Stimulated activated CD4-positive, alpha-beta T cell treated with anti-CD3 and anti-CD28 coated beads, TNF-alpha, amount 100 ng/mL, for 48 hours (primary cell): ENCODE results near the gene NCOR2.

ENCODE experiments used
- DNase-seq, 3 donors: peaks; one replicate each; pipeline ENCODE4 v3.0.0-alpha.2; 2020; ENCODE audit warnings: low read depth in 3 of 3

Gene NCOR2

DNA sequence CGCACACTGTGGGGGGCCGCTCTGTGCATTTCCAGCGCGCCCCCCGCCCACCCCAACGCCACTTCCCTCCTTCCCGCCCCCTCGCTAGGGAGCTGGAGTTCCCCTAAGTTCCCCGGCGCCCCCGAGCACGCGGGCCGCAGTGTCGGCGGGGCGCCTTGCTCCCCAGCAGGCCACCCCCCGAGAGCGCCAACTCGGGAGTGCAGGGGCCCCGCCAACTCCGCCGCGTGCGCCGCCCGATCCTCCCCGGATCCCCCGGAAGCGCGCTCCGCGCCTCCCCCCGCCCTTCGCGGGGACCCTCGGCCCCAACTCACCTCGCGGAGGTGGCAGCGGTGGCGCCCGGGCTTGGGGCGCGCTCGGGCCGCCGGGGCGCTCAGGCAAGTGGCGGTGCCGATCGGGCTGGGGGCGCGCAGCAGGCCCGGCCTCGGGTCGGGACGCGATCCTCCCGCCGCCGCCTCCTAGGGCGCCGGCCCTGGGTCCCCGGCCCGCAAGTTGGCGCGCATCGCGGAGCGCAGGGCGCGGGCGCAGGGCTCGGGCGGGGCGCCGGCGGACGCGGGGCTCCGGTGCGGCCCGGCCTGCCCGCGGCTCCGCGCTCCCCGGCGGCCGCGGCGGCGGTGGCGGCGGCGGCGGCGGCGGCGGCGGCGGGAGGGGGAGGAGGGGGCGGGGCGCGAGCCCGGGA lies at the start of gene NCOR2:
NCOR2 (minus strand) TSS at position 616 of the 676 bp plus-strand sequence. CDS start 72,361 bp downstream, outside the sequence.
- peak in 1 of 3 donors; percentile 34 for DNase-seq

DNA sequence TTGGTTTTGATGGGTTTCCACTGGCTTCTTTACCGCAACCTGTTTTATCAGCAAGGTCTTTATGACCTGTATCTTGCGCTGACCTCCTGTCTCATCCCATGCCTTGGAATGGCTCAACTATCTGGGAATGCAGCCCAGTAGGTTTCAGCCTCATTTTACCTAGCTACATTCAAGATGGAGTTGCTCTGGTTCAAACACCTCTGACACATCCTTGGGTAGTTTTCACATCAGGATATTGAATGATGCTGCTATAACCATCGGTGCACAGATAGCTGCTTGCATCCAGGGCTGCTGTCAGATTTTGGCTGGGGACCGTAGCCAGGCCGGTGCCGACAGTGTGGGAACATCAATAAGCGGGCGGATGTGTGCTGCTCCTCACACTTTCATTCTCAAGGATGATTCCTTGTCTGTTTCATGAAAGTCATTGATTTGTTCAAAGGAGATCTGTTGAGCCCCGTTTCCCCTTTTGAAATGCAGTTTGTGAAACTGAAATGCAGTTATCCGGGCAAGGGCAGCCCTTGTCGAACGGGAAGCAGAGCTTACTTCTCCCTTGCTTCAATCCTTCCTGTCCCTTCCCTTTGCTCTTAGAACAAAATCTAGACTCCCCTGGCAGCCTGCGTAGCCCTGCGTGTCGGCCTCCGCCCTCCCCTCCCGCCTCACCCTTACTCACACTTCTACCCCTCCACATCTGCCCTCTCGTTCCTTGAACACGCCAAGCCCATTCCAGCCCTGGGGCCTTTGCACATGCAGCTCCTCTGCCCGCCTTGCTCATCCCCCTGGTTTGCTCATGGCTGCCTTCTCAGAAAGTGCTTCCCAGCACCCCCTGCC lies 49.2 kb upstream of the NCOR2 start:
- no peak for DNase-seq

GRCh38 chr12:124614512-124615292 lies 47.3 kb upstream of the NCOR2 start:
- no peak for DNase-seq

DNA sequence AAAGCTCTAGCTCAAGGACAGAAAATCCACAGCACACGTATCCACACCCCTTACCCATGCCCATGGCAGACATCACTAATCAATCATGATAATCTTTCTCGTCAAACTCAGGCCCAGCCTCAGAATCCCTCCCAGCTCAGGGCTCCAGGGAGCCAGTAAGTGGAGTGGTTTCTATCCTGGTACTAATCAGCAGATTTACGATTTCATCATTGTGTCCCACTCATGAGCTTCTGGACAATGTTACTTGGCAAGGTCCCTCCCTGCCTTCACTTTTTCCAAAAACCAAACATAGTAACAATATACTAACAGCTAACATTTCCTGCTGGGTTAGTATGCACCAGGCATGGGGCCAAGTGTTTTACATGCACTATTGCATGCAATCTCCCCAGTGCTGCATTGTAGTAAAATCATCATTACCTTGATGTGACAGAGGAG lies 45.8 kb upstream of the NCOR2 start:
- DNase-seq: no peak

- no peak for DNase-seq
Observed at GRCh38 chr12:124612410-124612680, 44.9 kb upstream of the NCOR2 start.

GRCh38 chr12:124611559-124612409 lies 44.4 kb upstream of the NCOR2 start:
- DNase-seq: no peak

DNA sequence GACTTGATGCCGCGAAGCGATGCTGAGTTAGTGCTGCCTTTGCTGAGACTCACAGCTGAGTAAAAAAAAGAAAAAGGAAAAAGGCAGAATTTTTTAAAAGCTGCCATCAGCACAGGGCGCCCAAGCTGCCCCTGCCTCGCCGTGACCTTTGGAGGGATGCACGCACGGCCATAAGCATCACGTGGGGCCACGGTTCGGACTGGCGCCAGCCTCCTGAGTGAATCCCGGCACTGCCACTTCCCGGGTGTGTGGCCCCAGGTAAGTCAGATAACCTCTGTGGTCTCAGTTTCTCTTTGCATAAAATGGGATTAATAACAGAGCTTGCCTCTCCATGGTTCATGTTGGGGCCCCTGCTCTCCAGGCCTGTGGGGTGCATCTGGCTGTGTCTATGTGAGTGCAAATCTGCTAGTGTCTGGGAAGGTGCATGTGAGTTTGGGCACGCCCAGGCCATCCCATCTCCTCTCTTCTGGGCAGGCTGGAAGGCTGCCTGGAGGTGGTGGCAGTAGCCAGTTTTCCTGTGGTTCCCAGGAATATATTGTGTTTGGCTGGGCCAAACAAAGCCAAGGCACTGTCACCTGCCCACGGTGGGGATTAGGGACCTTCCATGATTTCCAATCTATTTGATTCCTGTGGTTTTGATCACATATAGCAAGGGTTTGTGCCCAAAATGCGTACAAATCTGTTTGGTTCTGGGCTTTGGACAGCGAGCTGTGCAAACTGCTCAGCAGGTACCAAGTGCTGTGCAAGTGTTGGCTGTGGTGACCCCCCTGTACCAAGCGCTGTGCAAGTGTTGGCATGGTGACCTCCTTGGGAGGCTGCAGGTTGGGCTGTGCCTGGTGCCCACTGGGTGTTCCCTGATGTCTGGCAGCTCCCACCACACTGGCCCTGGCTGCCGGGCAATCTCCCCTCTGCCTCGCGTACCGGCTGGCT lies 43.5 kb upstream of the NCOR2 start:
- no peak for DNase-seq

DNA sequence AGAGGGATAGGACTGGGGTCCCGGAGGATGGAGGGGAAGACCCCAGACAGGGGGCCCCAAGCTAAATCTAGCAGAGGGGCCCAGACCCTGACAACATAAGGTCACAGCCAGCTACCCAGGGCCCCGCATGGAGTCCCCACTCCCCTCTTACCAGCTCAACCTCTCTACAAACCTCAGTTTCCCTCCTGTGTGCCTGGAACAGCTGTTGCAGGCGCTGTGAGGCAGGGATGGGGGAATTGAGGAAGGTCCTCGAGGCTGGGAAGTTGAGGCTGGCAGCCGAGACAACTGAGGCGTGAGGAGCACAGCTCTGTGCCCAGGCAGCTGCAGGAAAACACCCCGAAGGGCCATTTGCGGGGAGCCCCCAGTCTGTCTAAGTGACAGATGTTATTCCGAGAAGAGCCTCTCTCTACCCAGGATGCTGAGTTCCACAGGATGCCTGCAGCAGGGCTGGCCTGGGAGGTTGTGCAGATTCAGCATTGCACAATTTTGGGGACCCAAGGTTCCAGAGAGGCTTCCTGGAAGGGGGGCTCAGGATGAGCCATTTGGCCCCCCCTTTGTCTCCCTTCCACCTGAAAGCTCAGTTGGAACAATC lies 42.7 kb upstream of the NCOR2 start:
- DNase-seq: no peak

DNA sequence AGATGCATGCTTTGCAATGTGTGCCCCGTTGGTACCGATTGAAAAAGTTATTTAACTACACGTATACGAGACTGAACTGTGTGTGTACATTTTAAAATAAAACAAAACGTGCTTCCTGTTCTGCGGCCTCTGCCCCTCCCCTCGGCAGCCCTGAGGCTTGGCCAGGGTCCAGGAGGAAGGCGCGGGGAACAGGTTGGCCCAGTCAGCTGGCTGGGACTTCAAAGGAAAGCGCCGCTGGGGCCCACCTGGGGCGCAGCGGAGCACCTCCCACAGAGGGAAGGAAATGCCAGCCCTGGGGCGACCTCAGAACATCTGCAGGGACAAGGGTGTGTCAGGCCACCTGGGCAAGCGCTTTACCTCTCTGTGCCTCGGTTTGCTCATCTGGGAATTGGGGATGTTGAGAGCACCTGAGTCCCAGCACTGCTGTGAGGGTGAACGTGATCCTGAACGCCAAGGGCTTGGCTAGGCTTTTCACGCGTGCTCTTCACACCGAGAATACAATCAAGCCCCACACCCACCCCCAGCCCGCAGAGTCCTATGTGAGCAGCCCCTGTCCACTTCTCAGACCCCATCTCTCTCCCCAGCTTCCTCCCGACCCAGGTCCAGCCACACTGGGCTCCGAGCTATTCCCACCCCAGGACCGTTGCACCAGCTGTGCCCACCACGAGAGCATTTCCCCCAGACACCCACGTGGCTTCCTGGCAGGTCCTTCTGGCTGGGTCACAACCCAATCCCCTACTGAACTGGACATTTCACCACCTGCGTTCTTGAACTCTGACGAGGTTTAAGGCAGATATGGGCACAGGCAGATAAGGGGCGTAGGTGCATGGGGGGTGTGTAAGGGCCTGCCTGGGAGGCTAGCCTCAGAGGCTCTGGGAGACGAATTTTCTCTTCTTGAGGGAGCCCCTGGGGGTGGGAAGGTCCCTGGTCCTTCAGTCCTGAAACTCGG lies 41.9 kb upstream of the NCOR2 start:
- peak; percentile 33 to 46 (median 41) for DNase-seq

GRCh38 chr12:124608450-124608870 lies 41.0 kb upstream of the NCOR2 start:
- DNase-seq: no peak

- DNase-seq: no peak
Observed at GRCh38 chr12:124607681-124608425, 40.4 kb upstream of the NCOR2 start.

- DNase-seq: no peak
Observed at GRCh38 chr12:124605883-124606774, 38.7 kb upstream of the NCOR2 start.

GRCh38 chr12:124605150-124605882 lies 37.9 kb upstream of the NCOR2 start:
- no peak for DNase-seq

DNA sequence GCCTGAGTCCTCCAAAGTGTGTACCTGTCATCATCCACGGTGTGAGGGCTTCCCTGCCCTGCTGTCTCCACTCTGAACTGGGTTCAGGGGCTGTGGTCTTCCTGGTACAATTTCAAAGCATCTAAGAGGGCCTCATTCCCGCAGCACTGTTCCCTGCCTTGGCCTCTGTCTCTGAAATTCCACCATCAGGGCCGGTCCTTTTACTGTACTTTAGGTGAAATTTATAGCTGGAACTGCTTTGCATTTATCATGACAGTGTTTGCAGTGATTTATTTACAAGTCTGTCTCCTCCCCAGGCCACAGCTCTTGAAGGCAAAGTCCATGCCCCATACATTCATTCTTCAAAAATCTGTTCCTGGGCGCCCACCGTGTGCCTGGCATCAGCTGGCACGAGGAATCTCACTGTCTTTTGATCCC lies 36.9 kb upstream of the NCOR2 start:
- no peak for DNase-seq

GRCh38 chr12:124603831-124604251 lies 36.4 kb upstream of the NCOR2 start:
- no peak for DNase-seq

DNA sequence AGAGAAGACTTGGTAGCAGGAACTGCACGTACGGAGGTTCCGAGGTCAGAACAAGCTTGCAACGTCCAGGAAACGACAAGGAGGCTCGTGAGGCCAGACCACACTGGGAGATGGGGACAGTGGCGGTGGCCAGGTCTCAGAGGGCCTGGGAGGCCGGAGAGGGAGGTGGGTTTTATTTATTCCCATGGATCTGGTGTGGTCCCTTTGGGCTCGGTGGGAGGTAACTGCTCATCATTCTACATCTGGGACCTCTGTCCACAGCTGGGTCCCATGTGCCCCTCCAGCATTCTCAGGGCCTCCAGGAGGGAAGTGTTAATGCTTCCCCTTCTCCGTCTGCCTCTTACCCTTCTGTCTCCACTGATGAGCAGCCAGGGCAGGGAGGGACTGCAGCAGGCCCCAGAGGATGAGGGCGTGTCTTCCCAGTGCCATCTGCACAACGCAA lies 35.7 kb upstream of the NCOR2 start:
- DNase-seq: no peak
